ENCODE measurements around the gene PGAM2. TPM values are rescaled to one million over a fixed set of nuclear protein-coding genes. Genes with fewer than 3 reads are reported as not detected.
"Not testable (repeated sequence)": the region's sequence is repeated elsewhere in the genome, so short reads cannot be mapped to it uniquely, and the experiment has no call there.

The PGAM2 gene
- total RNA-seq, 1 donor from 2014 or later = 671 TPM

GRCh38 chr7:44040493-44040891, 24.9 kb downstream of the PGAM2 start:
- DNase-seq; intact Hi-C loops (cut with micrococcal nuclease); H3K9me3 ChIP-seq (replicated peaks); H3K36me3 ChIP-seq; H3K27me3 ChIP-seq (ENCODE audit: low read depth): not testable (repeated sequence)
- H3K4me1 ChIP-seq = peaks cover 28% of the 10 kb centered on the region
- TF ChIP-seq CTCF (IDR thresholded peaks at IDR 0.05; ENCODE audit: borderline replicate concordance) = peak; percentile 33
- H3K27ac ChIP-seq (replicated peaks) = peak overlapping the region; percentile 27
- peak overlapping the region; percentile 61 for H3K4me3 ChIP-seq

- intact Hi-C loops (cut with micrococcal nuclease); H3K36me3 ChIP-seq; H3K27me3 ChIP-seq (ENCODE audit: low read depth); H3K9me3 ChIP-seq (replicated peaks): not testable (repeated sequence)
- H3K27ac ChIP-seq (replicated peaks) = peak overlapping the region; percentile 55
- DNase-seq = peak; percentile 3
- H3K4me1 ChIP-seq = peaks cover 23% of the 10 kb centered on the region
- peak overlapping the region; percentile 61 for H3K4me3 ChIP-seq
Measured at GRCh38 chr7:44039800-44040492, 25.4 kb downstream of the PGAM2 start.

GRCh38 chr7:44038961-44039558, 26.3 kb downstream of the PGAM2 start:
- peak; percentile 96 for DNase-seq
- H3K36me3 ChIP-seq; H3K9me3 ChIP-seq (replicated peaks); H3K27me3 ChIP-seq (ENCODE audit: low read depth); intact Hi-C loops (cut with micrococcal nuclease): not testable (repeated sequence)
- peak overlapping the region; percentile 82 for H3K27ac ChIP-seq (replicated peaks)
- peaks cover 16% of the 10 kb centered on the region for H3K4me1 ChIP-seq
- H3K4me3 ChIP-seq = peak overlapping the region; percentile 58

GRCh38 chr7:44038553-44038952, 26.8 kb downstream of the PGAM2 start:
- peak; percentile 7 for DNase-seq
- peak overlapping the region; percentile 58 for H3K4me3 ChIP-seq
- peaks cover 11% of the 10 kb centered on the region for H3K4me1 ChIP-seq
- H3K27me3 ChIP-seq (ENCODE audit: low read depth); H3K27ac ChIP-seq (replicated peaks); H3K9me3 ChIP-seq (replicated peaks); intact Hi-C loops (cut with micrococcal nuclease); H3K36me3 ChIP-seq: not testable (repeated sequence)

GRCh38 chr7:44037951-44038350, 27.4 kb downstream of the PGAM2 start:
- H3K4me1 ChIP-seq; DNase-seq; H3K4me3 ChIP-seq; H3K36me3 ChIP-seq; intact Hi-C loops (cut with micrococcal nuclease); H3K9me3 ChIP-seq (replicated peaks); H3K27ac ChIP-seq (replicated peaks); H3K27me3 ChIP-seq (ENCODE audit: low read depth): not testable (repeated sequence)

- intact Hi-C loops (cut with micrococcal nuclease); H3K27ac ChIP-seq (replicated peaks); H3K9me3 ChIP-seq (replicated peaks); H3K36me3 ChIP-seq; H3K27me3 ChIP-seq (ENCODE audit: low read depth); H3K4me3 ChIP-seq; H3K4me1 ChIP-seq: not testable (repeated sequence)
- DNase-seq = peak; percentile 14
Measured at GRCh38 chr7:44036364-44036763, 29.0 kb downstream of the PGAM2 start.

- H3K36me3 ChIP-seq; H3K9me3 ChIP-seq (replicated peaks); H3K27me3 ChIP-seq (ENCODE audit: low read depth); intact Hi-C loops (cut with micrococcal nuclease); H3K4me1 ChIP-seq; H3K4me3 ChIP-seq; DNase-seq; H3K27ac ChIP-seq (replicated peaks): not testable (repeated sequence)
Measured at GRCh38 chr7:44033971-44034844, 31.2 kb downstream of the PGAM2 start.

- intact Hi-C loops (cut with micrococcal nuclease); H3K9me3 ChIP-seq (replicated peaks); H3K36me3 ChIP-seq; DNase-seq; H3K27me3 ChIP-seq (ENCODE audit: low read depth); H3K4me3 ChIP-seq; H3K4me1 ChIP-seq; H3K27ac ChIP-seq (replicated peaks): not testable (repeated sequence)
Measured at GRCh38 chr7:44032031-44032430, 33.3 kb downstream of the PGAM2 start.

- H3K27me3 ChIP-seq (ENCODE audit: low read depth); H3K4me1 ChIP-seq; H3K27ac ChIP-seq (replicated peaks); DNase-seq; H3K4me3 ChIP-seq; H3K36me3 ChIP-seq; intact Hi-C loops (cut with micrococcal nuclease); H3K9me3 ChIP-seq (replicated peaks): not testable (repeated sequence)
Measured at GRCh38 chr7:44031319-44031718, 34.0 kb downstream of the PGAM2 start.

- intact Hi-C loops (cut with micrococcal nuclease); H3K4me3 ChIP-seq; H3K36me3 ChIP-seq; H3K9me3 ChIP-seq (replicated peaks); H3K27me3 ChIP-seq (ENCODE audit: low read depth); H3K27ac ChIP-seq (replicated peaks); H3K4me1 ChIP-seq; DNase-seq: not testable (repeated sequence)
Measured at GRCh38 chr7:44030029-44030428, 35.3 kb downstream of the PGAM2 start.

GRCh38 chr7:44029433-44029832, 35.9 kb downstream of the PGAM2 start:
- H3K27me3 ChIP-seq (ENCODE audit: low read depth); H3K36me3 ChIP-seq; H3K9me3 ChIP-seq (replicated peaks); H3K4me1 ChIP-seq; H3K4me3 ChIP-seq; intact Hi-C loops (cut with micrococcal nuclease); H3K27ac ChIP-seq (replicated peaks); DNase-seq: not testable (repeated sequence)

GRCh38 chr7:44022796-44023467, 42.4 kb downstream of the PGAM2 start:
- H3K27me3 ChIP-seq (ENCODE audit: low read depth); DNase-seq; H3K4me3 ChIP-seq; H3K36me3 ChIP-seq; H3K9me3 ChIP-seq (replicated peaks); H3K27ac ChIP-seq (replicated peaks); intact Hi-C loops (cut with micrococcal nuclease): not testable (repeated sequence)
- H3K4me1 ChIP-seq = peaks cover 18% of the 10 kb centered on the region

Data from left ventricle myocardium inferior (tissue), 1 donor.